ENCODE data around the gene ATXN8OS.

The ATXN8OS gene

GRCh38 chr13:70090036-70090723, 17.4 kb upstream of the ATXN8OS start:
- Histone ChIP-seq H3K36me3 (ENCODE audit: insufficient read depth) (no peaks in the 10 kb centered on the region), H3K4me3 (IDR thresholded peaks at IDR 0.05; ENCODE audit: insufficient read depth, low read depth, low read length) (no peak overlapping the region), H3K27ac (no peak overlapping the region), H3K4me1 (ENCODE audit: low read depth, poor library complexity, severe bottlenecking) (no peaks in the 10 kb centered on the region), H2AFZ (ENCODE audit: low read depth) (no peak overlapping the region), H3K4me2 (no peak overlapping the region), H4K20me1 (ENCODE audit: insufficient read depth) (no peaks in the 10 kb centered on the region), H3K79me2 (ENCODE audit: insufficient read depth, low read depth) (no peaks in the 10 kb centered on the region), H3K27me3 (ENCODE audit: insufficient read depth, low read depth) (no peaks in the 10 kb centered on the region), H3K9ac (no peak overlapping the region)
- no peak for TF ChIP-seq CTCF (conservative IDR thresholded peaks at IDR 0.05; ENCODE audit: low read depth, low read length)

DNA sequence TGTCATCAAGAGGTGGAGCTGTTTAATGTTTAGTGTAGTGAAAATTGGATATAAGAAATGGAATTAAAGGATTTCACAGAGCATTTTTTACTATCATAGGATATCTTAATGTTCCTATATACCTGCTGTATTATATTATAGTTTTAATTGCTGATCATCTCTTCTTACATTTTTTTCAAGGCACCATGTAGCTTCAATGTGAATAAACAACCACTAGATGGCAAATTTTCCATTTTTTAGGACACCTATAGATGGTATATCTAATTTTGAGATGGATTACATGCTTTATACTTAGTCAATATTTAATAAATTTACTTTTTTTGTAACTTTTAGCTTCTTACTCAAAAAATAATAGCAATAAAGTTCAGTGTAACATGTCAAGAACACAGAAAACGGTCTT, 9.0 kb upstream of the ATXN8OS start:
- no peak overlapping the region for H2AFZ ChIP-seq (ENCODE audit: low read depth)
- H4K20me1 ChIP-seq (ENCODE audit: insufficient read depth) = no peaks in the 10 kb centered on the region
- no peaks in the 10 kb centered on the region for H3K27me3 ChIP-seq (ENCODE audit: insufficient read depth, low read depth)
- no peak overlapping the region for H3K27ac ChIP-seq
- H3K9ac ChIP-seq = no peak overlapping the region
- H3K36me3 ChIP-seq (ENCODE audit: insufficient read depth) = no peaks in the 10 kb centered on the region
- H3K4me3 ChIP-seq (IDR thresholded peaks at IDR 0.05; ENCODE audit: insufficient read depth, low read depth, low read length) = no peak overlapping the region
- TF ChIP-seq CTCF (conservative IDR thresholded peaks at IDR 0.05; ENCODE audit: low read depth, low read length) = peak; percentile 35; the same call in 1 of the 2 replicates
- no peaks in the 10 kb centered on the region for H3K79me2 ChIP-seq (ENCODE audit: insufficient read depth, low read depth)
- H3K4me2 ChIP-seq = no peak overlapping the region
- no peaks in the 10 kb centered on the region for H3K4me1 ChIP-seq (ENCODE audit: low read depth, poor library complexity, severe bottlenecking)

DNA sequence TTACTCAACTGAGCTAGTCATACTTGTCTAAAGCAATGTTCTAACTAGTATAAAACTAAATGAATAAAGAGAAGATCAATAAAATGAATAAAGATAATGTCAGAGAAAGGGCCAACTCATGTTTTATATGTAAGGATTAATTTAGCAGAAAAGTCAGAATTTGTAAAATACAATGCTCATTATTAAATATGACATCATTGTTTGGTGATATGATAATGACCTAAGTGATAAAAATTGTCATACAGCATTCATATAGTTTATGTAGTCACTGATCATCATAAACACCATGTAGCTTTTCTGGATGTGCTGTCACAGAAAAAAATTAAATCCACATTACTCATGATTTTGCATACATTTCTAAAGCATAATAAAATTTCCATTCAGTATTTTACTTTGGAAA, 3.1 kb upstream of the ATXN8OS start:
- no peaks in the 10 kb centered on the region for H3K4me1 ChIP-seq (ENCODE audit: low read depth, poor library complexity, severe bottlenecking)
- H2AFZ ChIP-seq (ENCODE audit: low read depth) = no peak overlapping the region
- H3K79me2 ChIP-seq (ENCODE audit: insufficient read depth, low read depth) = no peaks in the 10 kb centered on the region
- H3K4me3 ChIP-seq (IDR thresholded peaks at IDR 0.05; ENCODE audit: insufficient read depth, low read depth, low read length) = no peak overlapping the region
- no peak overlapping the region for H3K27ac ChIP-seq
- no peaks in the 10 kb centered on the region for H3K27me3 ChIP-seq (ENCODE audit: insufficient read depth, low read depth)
- no peaks in the 10 kb centered on the region for H4K20me1 ChIP-seq (ENCODE audit: insufficient read depth)
- H3K36me3 ChIP-seq (ENCODE audit: insufficient read depth) = no peaks in the 10 kb centered on the region
- H3K9ac ChIP-seq = no peak overlapping the region
- no peak overlapping the region for H3K4me2 ChIP-seq
- no peak for TF ChIP-seq CTCF (conservative IDR thresholded peaks at IDR 0.05; ENCODE audit: low read depth, low read length)

DNA sequence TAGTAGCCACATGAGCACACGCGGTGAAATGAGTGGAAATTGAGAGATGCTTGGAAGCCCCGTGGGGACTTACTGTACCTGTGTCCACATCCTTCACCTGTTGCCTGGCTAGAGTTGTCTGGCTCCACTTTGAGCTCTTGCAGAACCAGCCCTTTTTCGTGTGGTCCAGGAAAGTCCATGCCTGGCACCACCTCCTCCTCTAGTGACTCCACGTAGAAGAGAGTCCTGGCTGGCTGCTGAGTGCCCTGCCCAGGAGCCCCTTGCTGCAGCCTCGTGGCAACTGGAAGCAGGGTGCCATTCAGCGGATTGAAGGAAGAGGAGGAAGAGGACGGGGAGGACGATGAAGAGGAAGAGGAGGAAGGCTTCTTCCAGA, 515 bp upstream of the ATXN8OS start:
- no peak overlapping the region for H2AFZ ChIP-seq (ENCODE audit: low read depth)
- no peak overlapping the region for H3K4me3 ChIP-seq (IDR thresholded peaks at IDR 0.05; ENCODE audit: insufficient read depth, low read depth, low read length)
- H3K4me2 ChIP-seq = no peak overlapping the region
- H3K27me3 ChIP-seq (ENCODE audit: insufficient read depth, low read depth) = no peaks in the 10 kb centered on the region
- no peak overlapping the region for H3K9ac ChIP-seq
- no peaks in the 10 kb centered on the region for H3K79me2 ChIP-seq (ENCODE audit: insufficient read depth, low read depth)
- no peaks in the 10 kb centered on the region for H4K20me1 ChIP-seq (ENCODE audit: insufficient read depth)
- no peaks in the 10 kb centered on the region for H3K4me1 ChIP-seq (ENCODE audit: low read depth, poor library complexity, severe bottlenecking)
- H3K36me3 ChIP-seq (ENCODE audit: insufficient read depth) = no peaks in the 10 kb centered on the region
- no peak overlapping the region for H3K27ac ChIP-seq
- no peak for TF ChIP-seq CTCF (conservative IDR thresholded peaks at IDR 0.05; ENCODE audit: low read depth, low read length)

Data from KMS-11 (cell line).